CD4-positive, alpha-beta T cell (primary cell): ENCODE data around the gene EMSY. TPM values are rescaled to one million over a fixed set of nuclear protein-coding genes. Genes with fewer than 3 reads are reported as not detected.

ENCODE experiments used
- ATAC-seq: fragments of 200-7000 bp; cut with Tn5 transposase; one replicate; pipeline ENCODE4 v1.10.0; 2022; ENCODE audit warnings: mild to moderate bottlenecking; ENCODE audit not compliant: poor library complexity
- CTCF ChIA-PET: fragments of 350-600 bp; sonication (Branson Sonifier 250); formaldehyde crosslinking; loops from one replicate; lab custom pipeline; 2021; ENCODE audit warnings: antibody characterized with exemption, inconsistent platforms; lab: Charles Lee
- POLR2A ChIA-PET: fragments of 350-600 bp; sonication (Branson Sonifier 250); formaldehyde crosslinking; loops from one replicate; lab custom pipeline; 2021; ENCODE audit warnings: antibody characterized with exemption, inconsistent platforms; lab: Charles Lee
- DNase-seq, 14 experiments: peaks; one replicate each; pipeline ENCODE4 v3.0.0-alpha.2; 2013 to 2020; ENCODE audit warnings: mixed read lengths in 2 of 14
- H3K27ac ChIP-seq, 2 donors: one replicate each; pipeline versions ENCODE4 v1.5.1 to v1.7.0; 2013; ENCODE audit warnings: low read length in 2 of 2, low read depth in 1 of 2, mild to moderate bottlenecking in 1 of 2
- H3K27me3 ChIP-seq, 2 experiments: 1 replicate in 1 of 2; 2 replicates in 1 of 2; pipeline versions ENCODE4 v1.6.1 to v1.7.0; 2013; ENCODE audit warnings: low read length in 2 of 2, control low read depth in 1 of 2, mild to moderate bottlenecking in 1 of 2, moderate library complexity in 1 of 2; ENCODE audit not compliant: insufficient read depth in 2 of 2, control insufficient read depth in 1 of 2
- H3K36me3 ChIP-seq: one replicate; pipeline ENCODE4 v1.6.1; 2013; ENCODE audit warnings: low read length, control low read depth; ENCODE audit not compliant: insufficient read depth
- H3K4me1 ChIP-seq: one replicate; pipeline ENCODE4 v1.6.1; 2013; ENCODE audit warnings: low read length, control low read depth; ENCODE audit not compliant: insufficient read depth
- H3K4me3 ChIP-seq: one replicate; pipeline ENCODE4 v1.5.1; 2013; ENCODE audit warnings: mild to moderate bottlenecking, low read length, moderate library complexity
- H3K9me3 ChIP-seq, 2 experiments: 1 replicate in 1 of 2; 2 replicates in 1 of 2; pipeline versions ENCODE4 v1.6.1 to v1.7.0; 2013; ENCODE audit warnings: low read length in 2 of 2, mild to moderate bottlenecking in 2 of 2, control low read depth in 1 of 2, moderate library complexity in 1 of 2; ENCODE audit not compliant: control insufficient read depth in 1 of 2, insufficient read depth in 1 of 2
- H3K27ac Mint-ChIP-seq: one replicate; pipeline ENCODE4 v1.8.0; 2020; ENCODE audit warnings: mixed read lengths
- H3K27me3 Mint-ChIP-seq: one replicate; pipeline ENCODE4 v1.8.0; 2021; ENCODE audit warnings: mixed read lengths
- H3K36me3 Mint-ChIP-seq: one replicate; pipeline ENCODE4 v1.8.0; 2021; ENCODE audit warnings: low read depth, mixed read lengths
- H3K4me1 Mint-ChIP-seq: one replicate; pipeline ENCODE4 v1.8.0; 2021; ENCODE audit warnings: low read depth, mixed read lengths
- H3K4me3 Mint-ChIP-seq: one replicate; pipeline ENCODE4 v1.8.0; 2020; ENCODE audit warnings: mild to moderate bottlenecking, mixed read lengths
- H3K9me3 Mint-ChIP-seq: one replicate; pipeline ENCODE4 v1.8.0; 2020; ENCODE audit warnings: mixed read lengths
- intact Hi-C, 2 experiments: fragments of 100-400 bp; cut with DNase I in 1 of 2; cut with micrococcal nuclease in 1 of 2; formaldehyde crosslinking; loops; one replicate each; pipeline versions ENCODE4 v1.15.1 to v1.9.0; 2023 to 2025; cut with DNase I, micrococcal nuclease
- total RNA-seq, 174 experiments: library from RNA in 2 of 174; stranded (reverse) in 2 of 174; gene quantifications; one replicate each; pipeline ENCODE4 v1.2.3 and lab custom pipeline; 2021 to 2026
- TF ChIP-seq, protein P1 (sequence below): fragments of 200-600 bp; IDR thresholded peaks from one replicate; pipeline ENCODE4 v1.8.0; 2022; ENCODE audit warnings: antibody characterized with exemption, mild to moderate bottlenecking

Gene EMSY
- total RNA-seq, 2 experiments from 2014 or later: 20.9 to 21.8 TPM

DNA sequence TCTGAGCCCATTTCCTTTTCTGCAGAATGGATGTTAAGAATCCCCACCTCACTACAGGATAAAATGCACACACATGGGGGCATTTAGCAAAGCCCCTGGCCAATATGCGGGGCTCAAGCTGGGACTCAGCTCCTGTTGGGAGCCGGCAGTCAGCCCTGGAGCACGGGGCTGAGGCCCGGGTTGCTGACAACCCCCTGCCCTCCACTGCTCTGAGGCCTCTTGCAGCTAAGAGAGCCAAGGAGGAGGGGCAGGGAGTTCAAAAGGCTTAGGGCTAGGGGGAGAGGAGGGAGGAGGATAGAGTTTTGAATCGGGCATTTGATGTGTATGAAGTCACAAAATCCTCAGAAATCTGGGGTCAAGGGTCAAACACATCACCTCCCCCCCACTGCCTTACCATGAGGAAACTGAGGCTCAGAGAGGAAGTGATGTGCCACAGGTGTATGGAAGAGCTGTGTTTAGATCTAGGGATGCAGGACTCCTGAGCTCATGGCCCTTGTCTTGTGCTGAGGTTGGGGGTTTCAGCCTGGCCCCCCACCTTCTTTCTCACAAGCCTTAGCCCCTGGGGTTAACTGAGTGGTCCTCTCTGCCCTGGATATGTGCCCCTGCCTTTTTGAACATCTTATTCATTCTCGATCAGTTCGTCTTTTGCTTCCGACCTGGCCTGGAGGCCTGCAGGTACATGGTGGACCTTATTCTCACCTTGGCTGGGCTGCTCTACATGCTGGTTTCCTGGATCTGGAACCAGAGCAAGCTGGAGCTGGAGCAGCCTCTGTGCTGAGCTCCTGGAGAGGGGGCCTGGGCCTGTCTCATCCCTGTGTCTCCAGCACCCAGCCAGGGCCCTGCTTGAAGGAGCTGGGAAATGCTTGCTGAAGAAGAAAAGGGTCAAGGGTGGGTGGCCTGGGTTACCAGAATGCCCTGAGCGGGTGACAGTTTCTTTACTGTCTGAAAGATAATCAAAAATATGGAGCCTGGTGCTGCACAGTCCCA, 145.4 kb downstream of the EMSY start:
- H3K27ac Mint-ChIP-seq: no peak overlapping the region
- ChIA-PET POLR2A (interaction anchor here (0.6 kb wide), 1 partner anchor 83 kb away, joined by 3 read pairs; no protein-coding TSS in a partner anchor), CTCF (no interaction called here)
- Histone ChIP-seq H3K27ac (no peak overlapping the region), H3K27me3 (no peaks in the 10 kb centered on the region), H3K36me3 (no peaks in the 10 kb centered on the region), H3K4me3 (no peak overlapping the region), H3K9me3 (peaks cover 0 to 3% of the 10 kb centered on the region in 2 experiments), H3K4me1 (peaks cover 22% of the 10 kb centered on the region)
- DNase-seq (no peak), ATAC-seq (no peak)
- H3K9me3 Mint-ChIP-seq: no peaks in the 10 kb centered on the region
- no peaks in the 10 kb centered on the region for H3K27me3 Mint-ChIP-seq
- H3K4me1 Mint-ChIP-seq: peaks cover 11% of the 10 kb centered on the region
- intact Hi-C loops: no loop called here
- TF ChIP-seq, protein P1, sequence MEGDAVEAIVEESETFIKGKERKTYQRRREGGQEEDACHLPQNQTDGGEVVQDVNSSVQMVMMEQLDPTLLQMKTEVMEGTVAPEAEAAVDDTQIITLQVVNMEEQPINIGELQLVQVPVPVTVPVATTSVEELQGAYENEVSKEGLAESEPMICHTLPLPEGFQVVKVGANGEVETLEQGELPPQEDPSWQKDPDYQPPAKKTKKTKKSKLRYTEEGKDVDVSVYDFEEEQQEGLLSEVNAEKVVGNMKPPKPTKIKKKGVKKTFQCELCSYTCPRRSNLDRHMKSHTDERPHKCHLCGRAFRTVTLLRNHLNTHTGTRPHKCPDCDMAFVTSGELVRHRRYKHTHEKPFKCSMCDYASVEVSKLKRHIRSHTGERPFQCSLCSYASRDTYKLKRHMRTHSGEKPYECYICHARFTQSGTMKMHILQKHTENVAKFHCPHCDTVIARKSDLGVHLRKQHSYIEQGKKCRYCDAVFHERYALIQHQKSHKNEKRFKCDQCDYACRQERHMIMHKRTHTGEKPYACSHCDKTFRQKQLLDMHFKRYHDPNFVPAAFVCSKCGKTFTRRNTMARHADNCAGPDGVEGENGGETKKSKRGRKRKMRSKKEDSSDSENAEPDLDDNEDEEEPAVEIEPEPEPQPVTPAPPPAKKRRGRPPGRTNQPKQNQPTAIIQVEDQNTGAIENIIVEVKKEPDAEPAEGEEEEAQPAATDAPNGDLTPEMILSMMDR: no peak
- H3K36me3 Mint-ChIP-seq: no peaks in the 10 kb centered on the region
- H3K4me3 Mint-ChIP-seq: no peak overlapping the region

DNA sequence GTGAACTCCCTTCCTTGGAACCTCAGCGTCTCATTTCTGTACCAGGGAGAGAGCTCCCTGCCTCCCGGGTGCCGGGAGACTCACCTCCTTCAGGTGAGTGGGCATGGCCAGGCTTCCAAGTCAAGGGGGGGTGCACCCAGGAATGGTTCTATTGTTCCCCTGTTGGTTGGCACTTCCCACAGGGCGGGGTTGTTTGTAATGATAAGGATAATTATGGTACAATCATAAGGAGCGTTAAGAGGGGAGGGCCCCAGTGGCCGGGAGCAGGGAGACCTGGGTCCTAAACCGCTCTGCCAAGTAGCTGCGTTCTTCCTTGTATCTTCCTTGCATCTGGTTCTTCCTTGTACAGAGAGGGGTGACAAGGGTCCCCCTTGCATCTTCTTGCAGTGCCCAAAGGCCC, 146.6 kb downstream of the EMSY start:
- ATAC-seq (no peak), DNase-seq (no peak)
- POLR2A ChIA-PET: no interaction called here
- TF ChIP-seq, protein P1: no peak
- Mint-ChIP-seq H3K9me3 (no peaks in the 10 kb centered on the region), H3K27me3 (no peaks in the 10 kb centered on the region), H3K36me3 (no peaks in the 10 kb centered on the region), H3K4me1 (peaks cover 11% of the 10 kb centered on the region), H3K4me3 (no peak overlapping the region), H3K27ac (no peak overlapping the region)
- intact Hi-C loops: no loop called here
- no peak overlapping the region for H3K27ac ChIP-seq
- H3K4me3 ChIP-seq: no peak overlapping the region
- peaks cover 0 to 3% of the 10 kb centered on the region in 2 experiments for H3K9me3 ChIP-seq
- H3K4me1 ChIP-seq: peaks cover 22% of the 10 kb centered on the region
- H3K27me3 ChIP-seq: no peaks in the 10 kb centered on the region
- CTCF ChIA-PET: no interaction called here
- H3K36me3 ChIP-seq: no peaks in the 10 kb centered on the region

DNA sequence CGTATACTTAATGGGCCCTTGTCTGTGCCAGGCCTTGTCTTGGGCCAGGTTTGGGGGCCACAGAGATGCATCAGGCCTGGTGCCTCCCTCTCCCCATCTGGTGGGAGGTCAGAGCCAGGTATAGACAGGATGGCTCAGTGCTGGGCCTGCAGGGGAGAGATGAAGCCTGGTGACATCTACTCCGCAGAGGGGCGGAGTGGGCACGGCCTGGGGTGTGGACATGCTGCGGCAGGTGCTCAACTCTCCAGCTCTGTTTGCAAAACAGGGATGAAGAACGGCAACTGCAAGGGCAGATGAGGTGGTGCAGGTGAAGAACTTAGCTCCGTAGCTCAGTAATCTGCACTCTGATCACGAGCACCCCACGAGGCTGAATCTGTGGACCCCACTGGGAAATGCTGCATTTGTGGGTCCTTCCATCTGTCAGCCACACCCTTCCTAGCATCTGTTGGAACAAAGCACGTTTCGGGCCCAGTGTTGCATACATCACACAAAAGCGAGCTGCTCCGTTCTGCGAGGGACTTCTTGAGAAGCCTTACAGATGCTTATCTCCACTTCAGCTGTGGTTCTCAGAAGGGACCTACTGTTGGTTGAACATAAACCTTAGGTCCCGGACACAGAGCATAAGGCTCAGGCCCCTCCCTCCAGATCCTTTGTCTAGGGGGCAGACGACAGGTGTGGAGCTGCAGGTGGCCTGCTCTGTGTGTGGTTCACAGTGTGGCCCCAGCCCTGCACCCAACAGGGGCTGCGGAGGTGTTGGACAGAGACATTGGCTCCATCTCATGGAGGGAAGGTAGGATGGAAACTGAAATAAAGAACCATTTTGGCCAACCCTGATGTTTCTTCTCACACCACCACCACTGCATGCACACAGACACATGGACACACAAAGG, 147.5 kb downstream of the EMSY start:
- peaks cover 19% of the 10 kb centered on the region for H3K4me1 ChIP-seq
- H3K27me3 ChIP-seq: no peaks in the 10 kb centered on the region
- ATAC-seq (no peak), DNase-seq (no peak)
- TF ChIP-seq, protein P1: no peak
- H3K4me3 ChIP-seq: no peak overlapping the region
- Mint-ChIP-seq H3K4me1 (peaks cover 11% of the 10 kb centered on the region), H3K27me3 (no peaks in the 10 kb centered on the region), H3K9me3 (no peaks in the 10 kb centered on the region), H3K27ac (no peak overlapping the region), H3K4me3 (no peak overlapping the region), H3K36me3 (no peaks in the 10 kb centered on the region)
- POLR2A ChIA-PET: no interaction called here
- peaks cover 0 to 3% of the 10 kb centered on the region in 2 experiments for H3K9me3 ChIP-seq
- CTCF ChIA-PET: no interaction called here
- intact Hi-C loops: no loop called here
- no peak overlapping the region for H3K27ac ChIP-seq
- H3K36me3 ChIP-seq: no peaks in the 10 kb centered on the region
